NOMO-1 treated with DMSO at 0.1 percent for 48 hours (cell line): ENCODE results near the gene RGS19.
"Not testable (repeated sequence)": the region's sequence is repeated elsewhere in the genome, so short reads cannot be mapped to it uniquely, and the experiment has no call there.

Experiments
- DNase-seq: peaks from one replicate; lab custom pipeline; 2025; ENCODE audit not compliant: unreplicated experiment; lab: John Stamatoyannopoulos, UW

Gene RGS19, protein sequence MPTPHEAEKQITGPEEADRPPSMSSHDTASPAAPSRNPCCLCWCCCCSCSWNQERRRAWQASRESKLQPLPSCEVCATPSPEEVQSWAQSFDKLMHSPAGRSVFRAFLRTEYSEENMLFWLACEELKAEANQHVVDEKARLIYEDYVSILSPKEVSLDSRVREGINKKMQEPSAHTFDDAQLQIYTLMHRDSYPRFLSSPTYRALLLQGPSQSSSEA

GRCh38 chr20:64079273-64080012 lies at the start of gene RGS19:
TSS of gene RGS19 (minus strand) at chr20:64079518. CDS start at chr20:64076886, 2,632 bp downstream.
- DNase-seq: peak; percentile 91

DNA sequence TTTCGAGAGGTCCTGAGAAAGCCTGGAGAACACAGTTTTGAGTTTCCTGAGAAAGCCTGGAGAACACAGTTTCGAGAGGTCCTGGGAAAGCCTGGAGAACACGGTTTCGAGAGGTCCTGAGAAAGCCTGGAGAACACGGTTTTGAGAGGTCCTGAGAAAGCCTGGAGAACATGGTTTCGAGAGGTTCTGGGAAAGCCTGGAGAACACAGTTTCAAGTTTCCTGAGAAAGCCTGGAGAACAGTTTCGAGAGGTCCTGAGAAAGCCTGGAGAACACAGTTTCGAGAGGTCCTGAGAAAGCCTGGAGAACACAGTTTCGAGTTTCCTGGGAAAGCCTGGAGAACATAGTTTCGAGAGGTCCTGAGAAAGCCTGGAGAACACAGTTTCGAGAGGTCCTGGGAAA lies 44.2 kb upstream of the RGS19 start:
- DNase-seq: not testable (repeated sequence)

- not testable (repeated sequence) for DNase-seq
Measured at GRCh38 chr20:64122927-64123326, 43.6 kb upstream of the RGS19 start.

GRCh38 chr20:64121586-64121985 lies 42.3 kb upstream of the RGS19 start:
- no peak for DNase-seq

DNA sequence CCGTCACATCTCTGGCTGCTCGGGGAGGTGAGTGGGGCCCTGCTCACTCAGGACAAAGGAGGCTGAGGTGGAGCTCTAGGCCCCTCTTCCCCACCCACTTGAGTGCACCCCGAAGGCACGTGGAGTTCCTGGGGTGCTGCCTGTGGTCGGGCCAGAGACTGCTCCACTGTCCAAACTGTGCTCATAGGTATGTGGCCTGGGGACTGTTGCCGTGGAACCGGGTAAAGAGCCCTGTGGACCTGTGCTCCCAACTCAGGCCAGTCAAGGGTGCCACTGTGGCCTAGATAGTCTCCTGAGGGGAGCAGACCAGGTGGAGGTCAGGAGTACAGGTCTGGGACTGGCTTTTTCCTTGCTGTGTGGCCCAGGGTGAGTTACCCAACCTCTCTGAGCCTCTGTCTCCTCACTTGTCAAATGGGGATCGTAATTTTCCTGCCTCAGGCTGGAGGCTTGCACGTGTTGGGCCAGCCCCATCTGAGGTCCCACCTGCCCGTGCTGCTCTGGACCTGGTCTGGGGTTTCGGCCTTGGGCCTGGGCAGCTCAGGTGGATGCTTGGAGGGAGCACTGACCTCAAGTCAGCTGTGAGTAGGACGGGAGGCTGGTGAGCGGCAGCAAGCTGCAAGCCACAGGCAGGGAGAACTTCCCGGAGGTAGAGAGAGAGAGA lies 40.5 kb upstream of the RGS19 start:
- DNase-seq: no peak

DNA sequence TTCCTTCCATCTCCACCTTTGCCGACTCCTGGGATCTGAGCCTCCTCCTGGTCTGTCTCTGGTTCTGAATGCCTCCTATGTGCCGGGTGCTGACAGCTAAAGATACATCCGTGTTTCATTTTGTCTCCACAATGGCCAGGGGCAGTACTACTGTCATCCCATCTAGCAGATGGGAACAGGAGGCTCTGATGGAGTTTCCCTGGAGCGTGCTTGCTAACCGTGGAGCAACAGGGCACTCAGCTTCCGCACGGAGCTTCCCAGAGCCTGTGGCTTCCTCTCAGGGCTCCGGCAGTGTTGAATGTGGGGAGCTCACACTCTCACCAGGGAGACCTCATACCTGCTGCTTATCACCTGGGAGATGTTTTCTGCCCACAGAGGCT lies 40.0 kb upstream of the RGS19 start:
- DNase-seq: no peak

GRCh38 chr20:64117432-64117777 lies 38.1 kb upstream of the RGS19 start:
- DNase-seq: not testable (repeated sequence)

DNA sequence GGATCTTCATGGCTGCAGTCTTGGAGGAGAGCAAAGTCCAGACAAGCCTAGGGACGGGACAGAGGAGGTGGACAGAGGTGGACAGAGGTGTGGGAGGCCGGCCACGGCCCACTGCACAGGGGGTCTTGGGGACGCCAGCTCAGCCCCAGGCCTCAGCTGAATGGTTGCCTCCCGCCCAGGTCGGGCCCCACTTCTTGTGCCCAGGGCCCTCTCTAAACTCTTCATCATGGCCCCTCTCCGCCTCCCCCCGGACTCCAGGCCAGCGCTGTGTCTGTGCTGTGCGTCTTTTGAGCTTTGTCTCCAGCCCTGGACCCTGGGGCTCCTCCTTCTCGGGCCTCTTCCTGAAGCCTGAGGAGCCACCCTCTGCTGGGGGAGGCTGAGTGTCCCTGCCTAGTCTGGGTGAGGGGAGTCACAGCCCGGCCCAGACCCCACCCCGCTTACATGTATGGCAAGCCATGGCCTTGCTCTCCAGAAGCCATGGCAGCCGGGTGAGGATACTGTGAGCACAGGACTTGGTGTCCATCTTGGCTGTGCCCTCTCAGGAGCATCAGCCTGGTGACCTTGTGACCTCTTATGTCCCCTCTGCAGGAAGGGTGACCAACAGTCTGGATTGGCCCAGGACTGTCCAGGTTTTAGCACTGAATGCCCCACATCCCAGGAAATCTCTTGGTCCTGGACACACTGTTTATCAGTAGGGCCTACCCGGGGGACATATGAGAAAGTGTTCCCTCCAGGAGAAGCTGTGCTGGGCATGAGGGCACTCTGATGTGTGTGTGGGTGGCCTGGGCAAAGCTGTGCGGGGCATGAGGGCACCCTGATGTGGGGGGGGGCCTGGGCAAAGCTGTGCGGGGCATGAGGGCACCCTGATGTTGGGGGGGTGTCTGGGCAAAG lies 37.5 kb upstream of the RGS19 start:
- no peak for DNase-seq

GRCh38 chr20:64116016-64116415 lies 36.7 kb upstream of the RGS19 start:
- no peak for DNase-seq

GRCh38 chr20:64115171-64115911 lies 36.0 kb upstream of the RGS19 start:
- DNase-seq: no peak

DNA sequence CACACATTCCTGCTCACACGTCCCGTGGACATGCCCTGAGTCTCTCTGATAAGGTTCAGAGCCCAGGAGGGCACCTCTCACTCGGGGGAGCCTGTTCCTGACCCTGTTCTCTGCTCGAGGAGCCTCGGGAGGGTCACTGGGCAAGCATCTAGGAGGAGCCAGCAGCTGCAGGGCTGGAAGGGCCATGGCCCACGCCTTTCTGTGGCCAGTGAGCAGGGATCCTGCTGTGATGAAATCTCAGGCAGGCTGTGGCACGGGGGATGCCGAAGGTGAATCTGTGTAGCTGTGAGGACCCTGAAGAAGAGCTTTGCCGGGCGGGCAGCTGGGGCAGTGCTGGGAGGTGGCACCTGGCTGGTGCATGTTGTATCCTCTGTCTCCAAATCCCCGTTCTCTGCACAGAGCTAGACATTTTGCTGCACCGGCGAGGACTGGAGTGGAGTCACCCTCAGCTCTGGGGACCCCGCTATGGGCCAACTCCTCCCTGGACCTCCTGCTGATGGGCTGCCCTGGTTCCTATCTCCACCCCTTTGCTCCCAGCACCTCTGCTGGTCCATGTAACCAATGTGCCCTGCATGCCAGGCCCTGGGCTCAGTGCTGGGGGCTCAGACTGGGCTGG lies 35.1 kb upstream of the RGS19 start:
- no peak for DNase-seq

DNA sequence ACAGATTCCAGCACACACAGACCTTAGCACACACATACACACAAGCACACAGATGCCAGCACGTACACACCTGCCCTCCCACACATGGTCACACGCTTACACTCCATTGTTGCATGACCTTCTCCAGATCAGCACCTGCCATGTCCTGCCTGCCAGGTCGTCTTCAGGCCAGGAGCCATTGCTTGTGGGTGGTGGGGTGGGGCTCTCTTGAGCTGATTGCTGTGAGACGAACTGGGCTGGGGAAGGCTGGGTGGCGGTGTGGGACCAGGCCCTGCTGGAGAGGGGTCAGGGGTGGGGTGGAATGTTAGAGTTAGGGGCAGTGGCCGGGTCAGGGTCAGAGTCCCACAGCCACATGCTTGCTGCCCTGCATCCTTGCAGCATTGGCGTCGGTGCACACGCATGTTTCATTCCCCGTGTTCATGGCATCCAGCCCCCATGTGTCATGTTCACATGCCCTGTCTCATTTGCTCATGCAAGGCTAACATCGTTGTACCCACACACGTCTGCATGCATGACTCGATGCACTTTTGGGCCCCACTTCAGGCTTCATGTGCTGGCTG lies 34.6 kb upstream of the RGS19 start:
- no peak for DNase-seq

- no peak for DNase-seq
Measured at GRCh38 chr20:64113444-64113775, 34.1 kb upstream of the RGS19 start.

- DNase-seq: no peak
Measured at GRCh38 chr20:64112691-64113443, 33.5 kb upstream of the RGS19 start.

DNA sequence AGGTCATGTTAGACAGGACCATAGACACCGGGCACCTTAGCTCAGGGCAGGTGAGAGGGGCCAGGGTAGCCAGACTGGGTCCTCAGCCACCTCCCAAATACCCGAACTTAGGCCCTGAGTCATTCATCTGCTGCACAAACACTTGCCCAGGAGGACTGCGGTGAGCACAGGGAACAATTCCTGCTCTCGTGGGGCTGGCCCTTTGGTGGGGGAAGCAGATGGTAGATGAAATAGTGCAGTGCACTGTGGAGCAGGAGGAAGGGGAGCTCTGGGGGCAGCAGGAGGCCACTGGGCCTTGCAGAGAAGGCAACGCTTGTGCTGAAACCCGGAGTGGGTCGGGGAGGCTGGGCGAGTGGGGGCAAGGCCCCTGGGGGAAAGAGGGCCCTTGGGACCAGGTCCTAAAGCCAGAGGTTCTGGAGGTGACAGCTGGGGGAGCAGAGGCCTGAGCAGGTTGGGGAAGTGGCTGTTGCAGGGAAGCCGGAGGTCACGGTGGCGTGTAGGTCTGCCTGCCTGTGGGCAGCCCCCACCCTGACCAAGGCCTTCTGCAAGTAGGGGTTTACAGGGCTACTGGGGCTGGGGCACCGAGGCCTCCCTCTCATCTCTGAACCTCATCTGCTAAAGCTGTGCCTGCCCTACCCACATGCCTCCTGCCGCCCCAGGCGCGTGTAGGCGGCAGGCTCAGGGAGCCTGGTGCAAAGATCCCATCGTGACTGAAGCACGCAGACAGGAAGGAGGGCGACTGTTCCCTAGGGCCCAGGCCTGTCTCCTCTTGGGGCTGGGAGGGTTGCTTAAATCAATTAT lies 32.7 kb upstream of the RGS19 start:
- DNase-seq: no peak

DNA sequence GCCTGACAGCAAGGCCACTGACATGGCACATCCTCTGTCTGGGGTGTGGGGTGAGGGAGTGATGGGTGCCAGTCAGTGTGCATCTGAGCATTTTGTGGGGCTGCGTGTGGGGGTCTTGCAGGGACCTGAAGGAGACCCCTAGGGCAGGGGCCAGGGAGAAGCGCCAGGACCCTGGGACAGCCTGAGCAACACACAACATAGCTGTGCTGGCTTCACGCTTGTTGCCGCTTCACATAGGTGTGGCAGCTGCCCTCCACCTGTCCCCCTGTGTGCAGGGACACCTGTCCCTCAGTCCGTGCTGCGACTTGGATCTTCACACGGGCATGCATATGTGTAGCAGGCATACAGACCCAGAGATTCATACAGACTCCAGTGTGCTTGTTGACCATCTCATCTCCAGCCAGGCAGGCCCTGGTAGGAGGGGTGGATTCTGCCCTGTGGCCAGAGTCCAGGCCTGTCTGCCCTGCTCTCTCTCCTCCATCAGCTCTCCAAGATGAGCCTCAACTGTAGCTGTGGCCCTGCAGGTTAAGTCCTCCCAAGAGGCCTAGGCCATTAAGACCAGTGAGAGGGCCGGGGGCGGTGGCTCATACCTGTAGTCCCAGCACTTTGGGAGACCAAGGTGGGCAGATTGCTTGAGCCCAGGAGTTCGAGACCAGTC lies 31.2 kb upstream of the RGS19 start:
- no peak for DNase-seq

DNA sequence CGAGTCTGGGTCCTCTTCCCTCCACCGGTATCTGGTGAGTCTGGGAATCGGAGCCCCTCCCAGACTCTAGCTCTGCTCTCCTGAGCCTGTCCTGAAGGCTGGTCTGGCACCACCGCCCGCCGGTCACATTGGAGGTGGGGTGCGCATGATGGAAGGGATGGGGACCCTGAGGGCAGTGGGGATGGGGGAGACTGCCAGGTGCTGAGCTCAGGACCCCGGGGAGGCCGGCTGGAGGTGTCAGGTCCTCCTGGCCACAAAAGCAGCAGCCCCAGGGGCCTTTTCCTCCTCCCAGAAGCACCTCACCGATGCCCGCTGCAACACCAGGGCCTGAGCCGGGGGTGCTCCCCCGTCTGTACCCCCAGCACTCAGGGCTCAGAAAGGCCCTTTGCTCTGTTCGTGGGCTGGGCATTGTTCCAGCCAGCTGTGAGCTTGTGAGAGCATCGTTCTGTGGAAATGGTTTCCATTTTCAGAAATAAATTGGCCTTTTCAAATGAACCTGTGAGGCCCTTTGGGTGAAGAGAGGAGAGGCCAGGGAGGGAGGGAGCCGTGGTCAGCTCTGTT lies 30.6 kb upstream of the RGS19 start:
- DNase-seq: no peak
